ENCODE data around the gene ADRM1.

ADRM1 gene

DNA sequence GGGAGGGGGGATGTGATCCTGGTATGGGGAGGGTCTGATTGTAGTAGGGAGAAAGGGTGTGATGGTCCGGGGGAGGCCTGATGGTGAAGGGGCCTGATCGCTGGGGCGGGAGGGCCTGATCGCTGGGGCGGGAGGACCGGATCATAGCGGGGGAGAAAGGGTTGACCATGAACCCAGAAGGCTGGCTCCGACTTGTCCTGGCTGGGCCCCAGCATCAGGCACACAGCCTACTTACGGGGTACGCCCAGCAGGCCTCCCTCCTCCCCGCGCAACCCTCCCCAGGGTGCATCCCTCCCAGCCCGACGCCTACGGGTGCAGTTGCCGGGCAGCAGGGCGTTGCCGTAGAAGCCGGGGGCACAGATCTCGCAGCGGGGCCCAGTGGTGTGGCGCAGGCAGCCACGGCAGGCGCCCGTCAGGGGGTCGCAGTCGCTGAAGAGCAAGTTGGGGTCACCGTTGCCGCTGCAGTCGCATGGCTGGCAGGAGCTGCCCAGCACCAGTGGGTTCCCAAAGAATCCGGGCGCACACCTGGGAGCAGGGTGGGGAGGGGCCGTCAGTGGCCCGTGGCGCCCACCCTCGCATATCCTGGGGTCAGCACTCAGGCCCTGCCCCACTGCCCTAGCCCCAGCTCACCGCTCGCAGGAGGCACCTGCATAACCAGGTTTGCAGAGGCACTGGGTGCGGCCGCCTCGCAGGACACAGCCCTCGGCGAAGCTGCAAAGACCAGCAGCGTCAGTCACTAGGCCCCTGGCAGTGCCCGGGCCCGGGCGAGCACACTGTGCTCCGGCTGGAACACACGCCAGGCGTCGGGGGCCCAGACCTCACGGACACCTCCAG, 20.6 kb downstream of the ADRM1 start:
- no peak for DNase-seq

- DNase-seq, result no peak
Observed at GRCh38 chr20:62323980-62324906, 21.4 kb downstream of the ADRM1 start.

DNA sequence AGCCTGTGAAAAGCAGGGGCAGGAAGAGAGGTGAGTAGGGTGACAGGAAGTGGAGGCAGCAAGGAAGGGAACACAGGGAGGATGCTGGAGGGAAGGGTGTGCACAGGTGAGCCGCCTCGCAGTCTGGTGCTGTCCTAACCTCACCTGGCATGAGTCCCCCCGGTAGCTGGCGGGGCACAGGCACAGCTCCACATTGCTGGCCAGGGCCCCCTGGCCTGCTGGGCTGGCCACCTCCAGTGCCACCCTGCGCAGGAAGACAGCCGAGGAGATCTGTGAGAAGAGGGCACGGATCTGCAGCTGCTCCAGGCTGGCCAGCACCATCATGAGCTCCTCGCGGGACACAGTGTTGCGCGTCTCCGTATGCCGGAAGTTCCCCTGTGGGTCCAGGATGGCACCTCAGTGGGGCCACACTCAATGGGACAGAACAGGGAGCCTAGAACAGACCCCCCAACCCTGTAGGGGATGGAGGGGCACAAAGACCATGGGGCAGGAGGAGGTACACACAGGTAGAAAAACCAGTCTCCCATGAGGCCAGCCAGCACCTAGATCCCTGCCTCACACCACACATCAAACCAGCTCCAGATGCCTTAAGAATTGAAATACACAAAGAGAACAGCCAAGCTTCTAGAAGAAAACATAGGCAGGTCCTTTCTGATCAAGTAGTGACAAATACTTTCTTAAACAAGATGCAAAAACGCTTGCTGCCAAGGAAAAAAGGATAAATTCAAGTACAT, 22.5 kb downstream of the ADRM1 start:
- no peak for DNase-seq

- no peak for DNase-seq
Observed at GRCh38 chr20:62326559-62326958, 23.8 kb downstream of the ADRM1 start.

DNA sequence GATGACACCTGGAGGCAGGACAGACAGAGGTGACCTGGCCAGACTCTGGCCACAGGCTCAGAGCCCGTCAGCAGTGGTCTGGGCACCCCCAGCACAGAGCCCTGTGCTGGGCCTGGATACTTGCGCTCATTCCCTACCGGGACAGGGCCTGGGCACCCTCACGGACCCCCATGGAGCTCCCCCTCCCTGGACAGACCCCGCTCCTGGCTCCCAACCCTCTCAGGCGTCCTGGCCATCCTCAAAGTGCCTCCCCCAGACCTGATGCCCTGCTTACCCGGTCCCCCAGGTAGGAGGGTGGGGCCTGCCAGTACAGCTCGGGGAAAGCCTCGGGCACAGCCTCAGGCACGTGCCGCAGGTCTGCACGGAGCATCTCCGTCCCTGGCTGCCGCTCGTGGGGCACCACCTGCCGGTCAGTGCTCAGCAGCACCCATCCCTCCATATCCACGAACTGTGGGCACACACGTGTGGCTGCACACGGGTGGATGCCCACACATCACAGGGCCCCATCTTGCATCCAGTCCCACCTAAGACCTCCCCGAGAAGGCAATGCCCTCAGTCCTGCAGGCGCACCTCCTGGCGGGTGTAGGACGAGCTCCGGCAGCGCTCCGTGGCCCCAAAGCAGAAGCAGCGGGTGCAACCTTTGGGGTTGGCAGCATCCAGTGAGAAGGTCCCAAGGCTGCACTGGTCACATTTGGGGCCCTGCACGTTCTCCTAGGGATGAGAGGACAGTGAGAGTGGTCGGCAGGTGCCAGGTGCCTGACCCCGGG, 24.3 kb downstream of the ADRM1 start:
- no peak for DNase-seq

DNA sequence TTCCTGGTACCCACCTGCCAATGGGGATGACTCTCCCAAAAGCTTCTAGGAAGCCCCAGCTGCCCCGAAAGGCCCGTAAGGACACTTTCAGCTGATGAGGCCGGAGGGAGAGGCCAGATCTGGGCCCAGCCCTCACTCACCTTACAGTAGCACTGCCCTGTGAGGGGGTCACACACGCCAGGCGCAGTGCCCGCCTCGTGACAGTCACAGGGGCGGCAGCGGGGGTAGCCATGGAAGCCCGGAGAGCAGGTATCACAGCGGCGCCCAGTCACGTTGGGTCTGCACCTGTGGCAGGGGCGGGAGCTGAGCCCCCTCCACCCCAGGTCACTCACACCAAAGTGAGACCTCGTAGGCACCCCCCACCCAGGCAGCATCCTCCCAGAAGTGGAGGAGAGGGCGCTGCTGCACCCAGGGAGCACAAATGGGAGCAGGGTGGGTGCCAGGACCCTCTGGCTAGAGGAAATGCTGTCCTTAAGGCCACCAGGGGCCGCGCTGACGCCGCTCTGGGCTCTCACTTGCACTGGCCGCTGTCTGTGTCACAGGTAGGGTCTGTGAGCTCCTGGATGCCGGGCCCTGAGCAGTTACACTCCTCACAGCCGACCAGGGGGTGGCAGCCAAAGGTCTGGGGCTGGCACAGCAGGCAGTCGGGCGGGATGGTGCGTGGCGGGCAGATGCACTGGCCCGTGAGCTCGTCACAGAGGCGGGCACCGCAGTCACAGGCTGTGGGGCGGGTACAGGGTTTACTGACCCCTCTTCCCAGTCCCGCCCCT, 25.1 kb downstream of the ADRM1 start:
- DNase-seq, result no peak

DNA sequence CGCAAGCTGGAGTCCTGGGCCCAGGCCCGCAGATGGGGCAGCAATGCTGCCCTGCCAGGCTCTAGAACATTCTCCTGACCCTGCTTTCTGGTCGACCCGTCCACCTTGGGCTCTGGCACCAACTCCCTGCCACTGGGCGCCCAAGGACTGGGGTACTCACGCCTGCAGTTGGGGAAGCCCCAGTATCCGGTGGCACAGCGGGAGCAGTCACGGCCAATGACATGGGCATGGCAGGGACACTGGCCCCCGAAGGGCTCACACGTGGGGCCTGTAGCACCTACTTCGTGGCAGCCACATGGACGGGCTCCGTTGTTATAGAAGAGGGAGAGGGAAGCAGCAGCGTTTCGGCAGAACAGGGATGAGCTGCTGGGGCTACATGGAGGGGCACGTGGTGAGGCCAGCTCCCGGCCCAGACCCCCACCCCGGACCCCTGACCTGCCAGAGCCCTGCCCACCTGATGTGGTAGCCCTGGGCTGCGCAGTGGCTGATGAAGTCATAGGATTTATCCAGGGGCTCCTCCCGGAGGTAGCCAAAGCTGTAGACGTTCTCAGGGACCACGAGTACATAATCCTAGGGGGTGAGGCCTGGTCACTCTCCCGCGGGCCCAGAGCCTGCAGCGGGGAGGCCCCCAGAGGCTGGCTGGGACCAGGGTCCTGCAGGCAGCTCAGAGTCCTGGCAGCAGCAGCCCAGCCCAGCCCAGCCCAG, 26.0 kb downstream of the ADRM1 start:
- DNase-seq, result no peak

DNA sequence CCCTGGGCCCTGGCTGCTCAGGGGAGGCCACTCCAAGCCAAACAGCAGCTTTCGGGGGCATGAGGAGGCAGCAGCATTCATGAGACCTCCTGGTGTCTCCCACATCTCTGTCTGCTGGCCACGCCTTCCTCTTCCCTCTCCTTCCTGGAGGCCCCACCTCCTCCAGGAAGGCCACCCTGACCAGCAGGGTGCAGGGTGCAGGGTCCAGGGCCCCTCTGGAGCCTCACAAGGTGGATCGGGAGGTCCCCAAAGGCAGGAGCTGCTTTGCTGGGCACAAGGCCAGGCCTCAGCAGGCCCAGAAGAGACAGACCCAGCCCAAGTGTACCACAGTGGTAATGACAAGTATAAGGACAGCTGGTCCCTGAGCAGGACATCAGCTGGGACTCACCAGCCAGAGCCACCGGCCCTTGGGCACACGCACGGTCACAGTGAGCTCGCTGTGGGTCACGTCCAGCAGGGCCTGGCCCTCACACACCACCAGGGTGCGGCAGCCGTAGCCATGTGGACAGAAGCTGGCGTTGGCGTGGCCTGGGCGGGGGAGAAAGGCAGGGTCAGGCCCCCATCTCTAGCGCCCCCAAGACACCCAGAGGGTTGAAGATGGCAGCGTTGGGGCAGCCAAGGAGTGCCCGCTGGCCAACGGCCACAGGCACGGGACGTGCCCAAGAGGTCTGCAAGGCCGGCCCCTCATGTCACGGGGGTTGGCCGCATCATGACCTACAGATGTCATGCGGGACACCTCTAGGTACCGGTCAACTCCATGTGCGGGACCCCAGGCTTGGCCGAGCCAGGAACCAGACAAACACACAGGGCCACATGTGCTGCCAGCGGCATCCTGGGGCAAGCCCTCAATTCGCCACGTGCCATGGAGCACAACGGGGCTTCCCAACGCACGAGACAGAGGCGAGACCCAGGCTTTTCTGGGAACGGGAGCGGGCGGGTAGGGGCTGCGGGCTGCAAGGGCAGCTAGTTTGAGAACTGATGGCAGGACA, 26.9 kb downstream of the ADRM1 start:
- no peak for DNase-seq

DNA sequence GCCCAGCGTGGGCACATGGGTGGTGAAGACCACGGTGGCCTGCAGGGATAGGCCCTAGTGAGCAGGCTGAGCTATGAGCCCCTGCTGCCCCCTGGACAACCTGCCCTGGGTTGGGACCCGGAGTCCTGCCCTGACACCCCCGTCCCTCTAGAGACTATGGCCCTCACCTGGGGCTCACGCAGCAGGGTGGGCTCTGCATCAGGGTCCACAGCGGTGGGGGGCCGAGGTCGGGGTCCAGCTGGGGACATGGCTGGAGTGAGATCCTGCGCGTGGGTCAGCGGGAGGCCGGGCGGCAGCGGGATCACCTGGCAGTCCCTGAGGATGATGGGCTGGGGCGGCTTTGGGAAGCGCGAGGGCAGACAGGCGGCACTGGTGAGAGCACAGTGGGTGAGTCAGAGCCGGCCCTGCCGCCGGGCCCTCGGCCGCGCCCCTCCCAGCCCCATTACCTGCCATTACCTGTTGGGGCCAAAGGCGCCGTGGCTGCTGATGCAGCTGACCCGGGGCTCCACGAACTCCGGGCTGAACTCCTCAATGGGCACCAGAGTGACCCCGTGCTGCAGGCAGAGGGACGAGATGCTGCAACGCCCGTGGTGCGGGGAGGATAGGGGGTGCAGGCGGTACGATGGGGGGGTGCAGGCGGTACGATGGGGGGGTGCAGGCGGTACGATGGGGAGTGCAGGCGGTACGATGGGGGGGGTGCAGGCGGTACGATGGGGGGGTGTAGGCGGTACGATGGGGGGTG, 27.9 kb downstream of the ADRM1 start:
- DNase-seq, result no peak

DNA sequence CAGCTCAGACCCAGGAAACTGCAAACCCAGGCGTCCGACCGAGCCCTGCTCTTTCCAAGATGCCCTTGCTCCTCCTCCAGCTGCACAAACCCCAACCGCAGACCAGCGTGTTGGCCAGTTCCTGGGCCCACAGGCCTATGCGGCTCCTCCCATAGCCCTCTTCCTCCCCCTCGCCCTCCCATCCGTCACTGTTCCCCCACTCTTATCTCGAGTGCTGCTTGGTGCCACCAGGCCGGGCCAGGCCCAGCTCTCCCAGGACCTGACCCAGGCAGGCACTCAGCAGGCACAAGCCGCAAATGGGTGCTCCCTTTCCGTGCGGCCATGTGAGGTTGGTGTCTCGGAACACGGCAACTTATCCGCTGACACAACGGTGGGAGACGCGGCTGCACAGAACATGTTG, 28.6 kb downstream of the ADRM1 start:
- DNase-seq, result no peak

DNA sequence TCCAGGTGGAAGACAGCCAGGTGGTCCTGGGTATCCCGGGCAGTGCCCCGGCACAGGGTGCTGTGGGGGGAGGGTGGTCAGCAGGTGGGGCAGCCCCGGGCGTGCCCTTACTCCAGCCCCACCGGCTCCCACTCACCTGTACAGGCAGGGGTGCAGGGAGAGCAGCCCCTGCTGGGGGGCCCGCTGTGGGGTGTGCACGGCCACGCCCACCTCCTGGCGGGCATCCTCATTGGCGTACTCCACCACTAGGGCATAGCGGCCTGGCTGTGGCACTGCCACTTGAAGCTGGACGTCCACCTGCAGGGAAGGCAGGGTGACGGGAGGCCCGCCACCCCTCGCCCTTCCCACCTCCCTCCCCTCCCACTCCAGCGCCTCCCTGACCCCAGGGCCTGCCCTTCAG, 29.6 kb downstream of the ADRM1 start:
- no peak for DNase-seq

GRCh38 chr20:62332989-62333819, 30.4 kb downstream of the ADRM1 start:
- no peak for DNase-seq

GRCh38 chr20:62333820-62334595, 31.2 kb downstream of the ADRM1 start:
- DNase-seq, result no peak

DNA sequence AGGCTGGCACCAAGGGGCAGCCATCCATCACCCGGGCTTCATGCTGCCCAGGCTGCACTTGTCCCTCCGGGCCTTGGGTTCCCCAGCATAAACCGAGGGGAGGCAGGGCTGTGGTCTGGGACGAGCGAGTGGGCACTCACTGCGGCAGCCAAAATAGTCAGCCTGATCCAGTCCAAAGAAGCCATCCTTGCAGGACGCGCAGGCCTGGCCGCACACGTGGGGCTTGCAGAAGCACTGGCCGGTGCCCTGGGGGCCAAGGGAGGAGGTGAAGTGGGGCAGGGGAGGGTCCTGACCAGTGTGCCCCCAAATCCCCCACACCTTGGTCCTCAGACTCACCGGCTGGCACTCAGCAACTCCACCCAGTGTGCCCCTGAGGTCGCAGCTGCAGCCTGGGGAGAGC, 32.1 kb downstream of the ADRM1 start:
- no peak for DNase-seq

DNA sequence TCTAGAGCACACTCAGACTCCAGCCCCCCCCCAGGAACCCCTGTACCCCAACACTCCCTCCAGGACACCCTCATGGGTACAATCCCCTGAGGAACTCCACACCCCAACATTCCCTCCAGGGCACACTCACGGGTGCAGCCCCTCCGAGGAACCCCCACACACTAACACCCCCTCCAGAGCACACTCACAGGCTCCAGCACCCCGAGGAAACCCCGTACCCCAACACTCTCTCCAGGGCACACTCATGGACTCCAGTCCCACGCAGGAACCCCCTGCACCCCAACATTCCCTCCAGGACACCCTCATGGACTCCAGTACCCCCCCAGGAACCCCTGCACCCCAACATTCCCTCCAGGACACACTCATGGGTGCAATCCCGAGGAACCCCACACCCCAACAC, 32.7 kb downstream of the ADRM1 start:
- no peak for DNase-seq

- no peak for DNase-seq
Observed at GRCh38 chr20:62336329-62336728, 33.5 kb downstream of the ADRM1 start.

All from nucleus accumbens (tissue), 56 donors.